Stimulated activated CD4-positive, alpha-beta T cell treated with anti-CD3 and anti-CD28 coated beads, Interleukin-1b, Interleukin-23, amount 100 ng/mL, for 48 hours (primary cell): Measurements from ENCODE around the gene TMEM125.

Experiments
- DNase-seq: peaks from one replicate; pipeline ENCODE4 v3.0.0-alpha.2; 2020

TMEM125 gene

GRCh38 chr1:43247256-43247921 lies 22.4 kb upstream of the TMEM125 start:
- no peak for DNase-seq

GRCh38 chr1:43250351-43250761 lies 19.4 kb upstream of the TMEM125 start:
- DNase-seq: no peak

GRCh38 chr1:43251024-43251423 lies 18.8 kb upstream of the TMEM125 start:
- no peak for DNase-seq

- no peak for DNase-seq
These were observed 17.6 kb upstream of the TMEM125 start for GRCh38 chr1:43252225-43252624.

DNA sequence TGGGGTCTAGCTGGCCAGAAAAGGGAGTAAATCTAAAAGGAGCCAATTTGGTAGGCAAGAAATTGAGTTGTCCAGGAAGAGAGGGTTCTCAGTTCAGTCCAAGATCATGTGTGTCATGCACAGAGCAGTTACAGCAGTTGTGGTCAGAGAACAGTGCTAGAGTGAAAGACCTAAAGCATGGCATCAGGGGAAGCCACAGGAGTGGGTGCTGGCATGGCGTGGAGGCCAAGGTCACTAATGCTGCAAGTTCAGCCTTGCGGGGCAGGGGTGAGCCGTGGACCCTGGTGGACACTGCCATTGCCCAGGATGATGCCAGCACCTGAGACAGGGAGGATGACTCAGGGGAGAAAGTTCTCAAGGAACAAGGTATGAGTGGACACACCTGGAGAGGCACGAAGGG lies 16.6 kb upstream of the TMEM125 start:
- DNase-seq: no peak

DNA sequence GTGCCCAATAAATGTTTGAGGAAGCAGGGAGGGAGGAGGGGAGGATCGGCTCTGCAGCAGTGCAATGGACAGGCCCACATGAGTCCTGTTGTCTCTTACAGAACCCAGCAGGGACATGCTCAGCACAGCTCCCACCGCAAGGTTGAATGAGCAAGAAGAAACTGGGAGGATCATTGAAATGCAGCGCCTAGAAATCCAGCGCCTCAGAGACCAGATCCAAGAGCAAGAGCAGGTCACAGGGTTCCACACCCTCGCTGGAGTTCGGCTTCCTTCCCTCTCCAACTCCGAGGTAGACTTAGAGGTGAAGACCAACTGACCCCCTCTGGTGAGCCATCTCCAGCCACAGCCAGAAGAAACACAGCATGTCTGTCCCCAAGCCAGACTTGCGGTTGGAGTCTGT lies 15.9 kb upstream of the TMEM125 start:
- DNase-seq: no peak

GRCh38 chr1:43255438-43256210 lies 14.2 kb upstream of the TMEM125 start:
- DNase-seq: no peak

GRCh38 chr1:43256675-43257570 lies 12.9 kb upstream of the TMEM125 start:
- DNase-seq: no peak

- DNase-seq: no peak
These were observed 11.4 kb upstream of the TMEM125 start for GRCh38 chr1:43258370-43258769.

DNA sequence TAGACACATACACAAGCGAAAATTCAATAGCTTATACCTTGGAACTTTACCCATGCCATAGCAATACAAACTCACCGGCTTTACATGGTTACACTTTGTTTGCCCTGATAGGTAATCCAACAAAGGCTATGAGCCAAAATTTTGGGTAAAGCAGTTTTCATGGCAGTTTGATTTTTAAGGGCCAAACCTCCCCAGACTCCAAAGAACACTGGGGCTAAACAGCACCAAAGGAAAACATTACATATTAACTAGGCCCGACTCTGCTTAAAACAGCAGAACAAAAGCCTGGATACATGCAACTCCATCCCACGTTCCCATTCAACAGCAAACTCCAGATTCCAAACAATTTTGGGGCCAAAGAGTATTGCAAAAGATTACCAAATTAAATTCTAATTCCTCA lies 4.4 kb upstream of the TMEM125 start:
- DNase-seq: no peak

- no peak for DNase-seq
These were observed 2.9 kb upstream of the TMEM125 start for GRCh38 chr1:43266881-43267280.

DNA sequence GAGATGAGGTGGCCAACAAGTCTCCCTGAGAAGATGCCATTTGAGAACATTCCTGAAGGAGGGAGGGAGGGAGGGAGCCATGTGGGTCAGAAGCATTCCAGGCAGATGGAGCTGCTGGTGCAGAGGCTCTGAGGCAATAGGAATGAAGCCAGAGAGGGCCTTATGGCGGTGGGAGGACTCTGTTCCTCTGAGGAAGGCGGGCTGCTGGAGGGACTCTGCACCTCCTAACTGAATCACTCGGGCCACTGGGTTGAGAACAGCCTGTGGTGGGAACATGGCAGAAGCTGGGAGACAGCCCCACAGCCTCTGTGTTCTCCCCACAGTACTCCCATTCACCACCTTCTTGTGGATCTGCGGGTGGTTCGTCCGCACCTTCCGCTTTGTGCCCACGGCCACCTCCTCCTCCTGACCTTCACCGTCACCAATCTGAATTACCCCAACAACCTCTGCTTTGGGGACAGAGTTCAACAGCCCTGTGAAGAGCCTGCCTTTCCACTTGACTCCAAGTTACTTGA lies 2.4 kb upstream of the TMEM125 start:
- no peak for DNase-seq

DNA sequence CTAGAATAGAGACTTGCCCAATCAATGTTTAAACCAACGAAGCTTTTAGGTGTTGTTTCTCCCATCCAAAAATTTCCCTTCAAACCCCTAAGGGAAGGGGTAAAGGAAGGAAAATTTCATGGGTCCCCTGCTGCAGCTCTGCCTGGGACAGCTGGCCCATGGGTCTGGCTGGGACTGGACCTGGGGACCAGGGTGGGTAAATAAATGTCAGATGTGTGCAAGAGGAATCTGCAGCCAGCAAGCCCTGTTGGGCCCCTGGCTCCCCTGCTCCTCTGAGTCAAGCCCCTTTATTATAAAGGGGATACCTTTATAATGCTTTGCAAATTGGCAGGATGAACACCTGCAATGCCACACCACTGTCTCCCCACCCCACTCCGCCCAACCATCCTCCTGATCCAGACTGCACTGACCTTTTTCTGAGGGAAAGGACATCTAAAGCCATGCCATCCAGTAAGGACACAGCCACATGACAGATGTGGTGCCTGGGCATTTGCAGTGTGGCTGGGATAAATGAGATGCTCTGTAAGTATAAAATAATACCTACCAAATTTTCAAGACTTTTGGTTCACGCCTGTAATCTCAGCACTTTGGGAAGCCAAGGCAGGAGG lies 1.9 kb upstream of the TMEM125 start:
- DNase-seq: no peak

GRCh38 chr1:43270421-43271095 lies 775 bp downstream of the TMEM125 start:
- DNase-seq: no peak

DNA sequence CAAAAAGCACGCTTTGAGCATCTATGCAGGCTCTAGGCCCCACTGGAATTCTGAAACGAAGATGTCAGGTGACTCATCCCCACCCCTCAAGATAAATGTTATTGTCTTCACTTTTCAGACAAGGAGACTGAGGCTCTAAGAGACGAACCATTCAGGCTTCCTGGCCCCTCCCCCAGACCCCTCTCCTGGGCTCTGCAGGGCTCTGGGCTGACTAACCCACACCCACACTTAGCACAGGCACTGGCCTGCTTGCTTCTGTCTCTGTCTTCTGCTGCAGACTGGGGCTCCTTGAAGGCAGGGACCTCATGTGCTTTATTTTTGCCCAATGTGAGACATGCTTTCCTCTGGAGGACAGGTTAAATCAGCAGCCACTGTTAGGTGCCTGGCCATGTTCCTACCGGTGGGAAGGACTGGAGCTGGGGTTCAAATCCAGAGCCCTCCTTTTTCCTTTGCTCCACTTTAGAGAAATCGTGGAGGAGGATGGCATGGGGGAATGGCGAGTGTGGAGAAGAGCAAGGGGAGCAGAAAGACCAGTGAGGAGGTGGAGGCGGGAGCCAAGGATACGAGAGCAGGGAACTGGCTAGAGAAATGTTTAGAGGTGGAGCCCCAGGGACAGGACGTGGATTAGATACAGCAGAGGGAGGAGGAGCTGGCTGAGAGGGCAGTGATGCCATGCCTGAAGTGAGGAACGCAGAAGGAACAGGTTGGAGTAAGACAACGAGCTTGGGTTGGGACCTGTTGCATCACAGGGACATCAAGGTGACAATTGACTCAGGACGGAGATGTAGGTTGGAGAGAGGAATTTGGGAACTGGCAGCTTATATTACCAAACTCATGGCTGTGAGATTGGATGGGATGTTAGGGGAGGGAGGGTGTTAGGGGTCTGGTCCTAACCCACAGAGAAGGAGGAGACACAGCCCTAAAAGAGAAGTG lies 1.7 kb downstream of the TMEM125 start:
- DNase-seq: no peak

GRCh38 chr1:43272161-43272560 lies 2.4 kb downstream of the TMEM125 start:
- DNase-seq: no peak

GRCh38 chr1:43272576-43273571 lies 3.1 kb downstream of the TMEM125 start:
- DNase-seq: no peak

DNA sequence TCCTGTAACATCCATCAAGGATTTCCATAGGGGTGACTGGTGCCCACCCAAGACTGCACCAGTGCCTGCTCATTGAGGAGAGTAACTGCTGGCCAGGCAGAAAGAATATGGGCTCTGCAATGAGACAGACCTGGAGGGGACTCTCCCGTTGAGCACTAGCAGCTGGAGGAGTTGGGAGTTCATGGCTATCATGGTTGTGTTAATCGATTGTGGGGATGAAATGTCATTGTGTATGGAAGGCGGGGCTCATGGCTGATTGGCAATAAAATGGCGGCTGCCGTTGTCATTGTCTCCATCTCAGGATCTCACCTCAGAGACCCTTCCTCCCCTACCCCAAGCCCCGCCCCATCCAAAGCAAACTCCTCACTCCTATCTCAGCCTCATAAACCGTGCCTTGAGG lies 3.9 kb downstream of the TMEM125 start:
- no peak for DNase-seq

DNA sequence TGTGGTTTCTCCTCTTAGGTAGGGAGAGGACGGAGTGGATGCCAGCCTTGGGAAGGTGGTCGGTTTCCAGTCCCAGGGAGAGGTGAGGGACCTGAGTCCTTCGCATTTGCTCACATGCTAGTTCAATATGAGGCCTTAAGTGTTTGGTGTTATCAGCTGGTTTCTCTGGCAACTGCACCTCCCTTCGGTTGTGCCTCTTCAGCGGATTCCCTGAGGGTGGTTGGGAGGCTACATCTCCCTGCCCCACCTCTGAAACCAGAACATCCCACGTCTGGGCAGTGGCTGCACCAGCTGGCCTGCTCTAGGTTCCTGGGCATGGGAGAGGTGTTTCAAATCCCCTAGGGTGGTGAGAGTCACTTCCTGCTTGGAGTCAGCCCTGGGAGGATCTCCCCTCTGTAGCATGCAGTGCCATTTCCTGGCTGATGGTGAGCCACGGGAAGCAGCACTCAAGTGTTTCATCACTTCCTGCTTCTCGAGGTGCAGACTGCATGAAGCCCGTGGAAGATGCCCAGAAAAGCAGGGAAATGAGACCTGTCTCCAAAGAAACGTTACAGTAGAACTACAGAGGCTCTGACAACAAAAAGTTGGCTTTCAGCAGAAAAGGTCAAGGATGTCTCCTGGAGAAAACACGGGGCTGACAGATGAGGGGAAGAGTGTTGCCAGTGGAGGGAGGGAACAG lies 4.5 kb downstream of the TMEM125 start:
- peak; percentile 49 for DNase-seq
